Lung (tissue), 12 donors: Measurements from ENCODE around the gene DOK6. TPM values are rescaled to one million over a fixed set of nuclear protein-coding genes. Genes with fewer than 3 reads are reported as not detected.

Experiments
- ATAC-seq: fragments of 200-7000 bp; cut with Tn5 transposase; one replicate; pipeline ENCODE4 v1.9.1; 2020; ENCODE audit warnings: moderate number of reproducible peaks; ENCODE audit not compliant: insufficient read depth, low FRiP score
- DNase-seq, 3 donors: peaks; one replicate each; pipeline ENCODE4 v3.0.0-alpha.2; 2013 to 2017
- H3K27ac ChIP-seq, 2 donors: one replicate each; pipeline ENCODE4 v1.5.1; 2013; ENCODE audit warnings: mild to moderate bottlenecking in 2 of 2, moderate library complexity in 2 of 2, control low read depth in 1 of 2, inconsistent platforms in 1 of 2, low read depth in 1 of 2, low read length in 1 of 2
- H3K27me3 ChIP-seq, 3 donors: one replicate each; pipeline ENCODE4 v1.5.1; 2013; ENCODE audit warnings: low read length in 2 of 3; ENCODE audit not compliant: control insufficient read depth in 3 of 3, insufficient read depth in 3 of 3
- H3K36me3 ChIP-seq, 4 donors: one replicate each; pipeline ENCODE4 v1.5.1; 2013; ENCODE audit warnings: low read length in 4 of 4, mild to moderate bottlenecking in 1 of 4, moderate library complexity in 1 of 4; ENCODE audit not compliant: control insufficient read depth in 4 of 4, insufficient read depth in 4 of 4
- H3K4me1 ChIP-seq, 5 donors: one replicate each; pipeline ENCODE4 v1.5.1; 2013; ENCODE audit warnings: low read length in 5 of 5, mild to moderate bottlenecking in 2 of 5, moderate library complexity in 1 of 5; ENCODE audit not compliant: control insufficient read depth in 5 of 5, insufficient read depth in 5 of 5
- H3K4me3 ChIP-seq: one replicate; pipeline ENCODE4 v1.5.1; 2013; ENCODE audit warnings: mild to moderate bottlenecking, control low read depth, moderate library complexity
- H3K9ac ChIP-seq, 2 donors: one replicate each; pipeline ENCODE4 v1.5.1; 2013; ENCODE audit warnings: low read length in 2 of 2, control low read depth in 1 of 2; ENCODE audit not compliant: insufficient read depth in 1 of 2
- H3K9me3 ChIP-seq, 4 donors: one replicate each; pipeline ENCODE4 v1.5.1; 2013; ENCODE audit warnings: low read length in 3 of 4, mild to moderate bottlenecking in 1 of 4, moderate library complexity in 1 of 4; ENCODE audit not compliant: control insufficient read depth in 4 of 4, insufficient read depth in 3 of 4
- WGBS, 2 donors: extraction: QIAGEN DNeasy Blood & Tissue Kit; methylation state at CpG; one replicate each; pipeline ENCODE4 v1.1.7; 2013; 5-methylcytosine and 5-hydroxymethylcytosine counted together
- polyA plus RNA-seq, 2 donors: library from polyadenylated mRNA; stranded (reverse); fragments of 200-250 nt; gene quantifications; one replicate each; pipeline ENCODE4 v1.2.1, GENCODE V29; 2013
- total RNA-seq, 2 donors: library from RNA; depleted of rRNA in 1 of 2; stranded (reverse); fragments of >200 nt in 1 of 2; gene quantifications; one replicate each; pipeline ENCODE4 v1.2.1, GENCODE V29; 2014 to 2021
- TF ChIP-seq, protein P1 (sequence below): IDR thresholded peaks from 2 replicates; pipeline ENCODE4 v1.5.1; 2012; ENCODE audit warnings: mild to moderate bottlenecking; ENCODE audit errors: control extremely low read depth, extremely low read depth
- donor health status: control.
- donor health status: control.
- donor health status: Bipolar disorder and iron deficiency.
- donor health status: healthy.
- donor health status: DM: yes; HTN: yes; CAD: no.

DOK6 gene
- total and polyA plus RNA-seq, 4 donors: 0.61 to 21.3 (median 2.7) TPM

GRCh38 chr18:69838003-69838402 is 437.3 kb downstream of the DOK6 start:
- Histone ChIP-seq H3K27me3 (no peaks in the 10 kb centered on the region), H3K9me3 (no peaks in the 10 kb centered on the region), H3K4me3 (no peak overlapping the region), H3K9ac (no peak overlapping the region), H3K4me1 (peaks cover 0 to 5% (median 0%) of the 10 kb centered on the region in 5 donors), H3K36me3 (peaks cover 0 to 4% (median 1%) of the 10 kb centered on the region in 4 donors), H3K27ac (no peak overlapping the region)
- ATAC-seq (no peak), DNase-seq (no peak)
- 96 to 98% methylated on average over 1 of the region's 1 CpG for WGBS, 2 donors
- TF ChIP-seq, protein P1, sequence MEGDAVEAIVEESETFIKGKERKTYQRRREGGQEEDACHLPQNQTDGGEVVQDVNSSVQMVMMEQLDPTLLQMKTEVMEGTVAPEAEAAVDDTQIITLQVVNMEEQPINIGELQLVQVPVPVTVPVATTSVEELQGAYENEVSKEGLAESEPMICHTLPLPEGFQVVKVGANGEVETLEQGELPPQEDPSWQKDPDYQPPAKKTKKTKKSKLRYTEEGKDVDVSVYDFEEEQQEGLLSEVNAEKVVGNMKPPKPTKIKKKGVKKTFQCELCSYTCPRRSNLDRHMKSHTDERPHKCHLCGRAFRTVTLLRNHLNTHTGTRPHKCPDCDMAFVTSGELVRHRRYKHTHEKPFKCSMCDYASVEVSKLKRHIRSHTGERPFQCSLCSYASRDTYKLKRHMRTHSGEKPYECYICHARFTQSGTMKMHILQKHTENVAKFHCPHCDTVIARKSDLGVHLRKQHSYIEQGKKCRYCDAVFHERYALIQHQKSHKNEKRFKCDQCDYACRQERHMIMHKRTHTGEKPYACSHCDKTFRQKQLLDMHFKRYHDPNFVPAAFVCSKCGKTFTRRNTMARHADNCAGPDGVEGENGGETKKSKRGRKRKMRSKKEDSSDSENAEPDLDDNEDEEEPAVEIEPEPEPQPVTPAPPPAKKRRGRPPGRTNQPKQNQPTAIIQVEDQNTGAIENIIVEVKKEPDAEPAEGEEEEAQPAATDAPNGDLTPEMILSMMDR: no peak

- ATAC-seq (no peak), DNase-seq (no peak)
- 94 to 95% methylated on average over 3 of the region's 3 CpGs for WGBS, 2 donors
- no peak overlapping the region for H3K4me3 ChIP-seq
- no peak overlapping the region for H3K27ac ChIP-seq
- peaks cover 0 to 5% (median 0%) of the 10 kb centered on the region in 5 donors for H3K4me1 ChIP-seq
- H3K9me3 ChIP-seq: no peaks in the 10 kb centered on the region
- no peak overlapping the region for H3K9ac ChIP-seq
- TF ChIP-seq, protein P1: no peak
- peaks cover 0 to 4% (median 1%) of the 10 kb centered on the region in 4 donors for H3K36me3 ChIP-seq
- no peaks in the 10 kb centered on the region for H3K27me3 ChIP-seq
Measured at GRCh38 chr18:69838620-69839411, 438.1 kb downstream of the DOK6 start.

DNA sequence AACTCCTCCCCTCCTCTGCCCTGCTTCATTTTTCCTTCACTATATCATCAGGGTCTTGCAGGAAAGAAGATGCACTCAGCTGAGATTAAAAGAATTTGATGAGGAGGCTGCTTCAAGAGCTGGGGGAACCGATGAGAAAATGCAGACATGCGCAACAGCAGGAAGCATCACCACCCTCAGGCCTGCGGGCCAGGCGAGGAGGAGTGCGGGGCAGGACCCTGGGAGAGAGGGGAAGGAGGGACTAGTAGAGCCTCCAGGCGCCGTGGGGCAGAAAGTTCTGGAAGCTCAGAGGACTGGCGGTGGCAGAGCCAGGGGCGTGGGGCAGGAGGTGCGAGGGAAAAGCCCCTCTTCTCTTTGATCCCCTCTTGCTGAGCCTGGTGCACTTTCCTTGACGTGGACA is 438.8 kb downstream of the DOK6 start:
- TF ChIP-seq, protein P1: no peak
- 97% methylated on average over 11 of the region's 11 CpGs for WGBS, 2 donors
- Histone ChIP-seq H3K27me3 (no peaks in the 10 kb centered on the region), H3K9me3 (no peaks in the 10 kb centered on the region), H3K27ac (no peak overlapping the region), H3K9ac (no peak overlapping the region), H3K36me3 (peaks cover 0 to 4% (median 1%) of the 10 kb centered on the region in 4 donors), H3K4me1 (peaks cover 0 to 5% (median 0%) of the 10 kb centered on the region in 5 donors), H3K4me3 (no peak overlapping the region)
- DNase-seq (no peak), ATAC-seq (no peak)
